Cerebellar cortex (tissue), 1 donor: ENCODE data around the gene RRBP1.
A peak's percentile ranks its signal among the peaks of the same experiment; 100 is the strongest.

Source experiments
- DNase-seq: peaks from one replicate; pipeline ENCODE4 v3.0.0-alpha.2; 2015; ENCODE audit warnings: low spot score

Gene RRBP1

GRCh38 chr20:17683218-17684076, 1.4 kb upstream of the RRBP1 start:
- DNase-seq: no peak

DNA sequence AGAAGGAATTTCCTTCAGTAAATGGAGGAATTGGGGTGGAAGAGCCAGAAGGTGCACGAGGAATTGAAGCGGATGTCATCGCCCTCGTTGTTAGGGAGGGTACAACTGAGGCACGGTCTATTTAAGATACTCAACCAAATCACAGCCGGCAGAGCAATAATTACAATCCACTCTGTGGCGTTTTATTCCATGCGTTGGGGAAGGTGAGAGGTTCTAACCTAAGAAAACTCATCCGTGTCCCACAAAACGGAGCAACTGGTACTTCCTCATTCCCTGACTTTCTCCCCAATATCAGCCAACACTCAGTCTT, 802 bp upstream of the RRBP1 start:
- DNase-seq: no peak

DNA sequence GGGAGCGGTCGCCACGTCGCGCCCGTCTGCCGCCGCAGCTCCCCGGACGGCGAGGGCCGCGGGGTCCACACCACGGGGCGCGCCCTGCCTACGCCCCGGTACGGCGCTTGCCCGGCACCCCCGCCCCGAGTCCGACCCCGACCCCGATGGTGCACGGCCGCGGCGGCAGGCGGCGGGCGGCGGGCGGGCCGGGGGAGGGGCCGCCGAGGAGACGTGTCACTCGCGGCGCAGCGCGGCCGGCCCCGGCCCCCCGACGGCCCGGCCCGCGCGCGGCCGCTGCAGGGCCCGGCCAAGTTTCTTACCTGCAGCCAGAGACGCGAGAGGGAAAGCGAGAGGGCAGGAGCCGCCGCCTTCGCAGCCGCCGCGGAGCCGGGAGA, 328 bp downstream of the RRBP1 start:
- DNase-seq: no peak

GRCh38 chr20:17680836-17681725, 961 bp downstream of the RRBP1 start:
- peak; percentile 36 for DNase-seq

- peak; percentile 17 for DNase-seq
These were observed 1.9 kb downstream of the RRBP1 start for GRCh38 chr20:17679941-17680835.

- no peak for DNase-seq
These were observed 3.2 kb downstream of the RRBP1 start for GRCh38 chr20:17678886-17679285.

DNA sequence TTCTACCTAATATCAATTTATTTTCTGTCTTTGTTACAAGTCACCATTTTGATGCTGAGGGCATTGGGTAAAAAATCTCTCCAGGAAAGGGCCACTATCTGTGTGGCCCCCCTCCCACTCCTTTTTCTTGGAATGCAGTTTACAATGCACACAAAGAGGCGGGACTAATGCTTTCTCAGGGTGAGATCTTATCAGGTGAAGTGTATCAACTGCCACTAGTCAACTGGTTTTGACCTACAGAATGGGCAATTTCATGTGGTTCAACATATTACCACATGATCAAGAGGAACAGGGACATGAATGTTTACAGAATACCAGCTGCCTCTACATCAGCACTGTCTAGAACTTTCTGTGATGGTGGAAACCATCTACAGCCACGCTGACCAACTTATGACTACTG, 3.7 kb downstream of the RRBP1 start:
- no peak for DNase-seq

DNA sequence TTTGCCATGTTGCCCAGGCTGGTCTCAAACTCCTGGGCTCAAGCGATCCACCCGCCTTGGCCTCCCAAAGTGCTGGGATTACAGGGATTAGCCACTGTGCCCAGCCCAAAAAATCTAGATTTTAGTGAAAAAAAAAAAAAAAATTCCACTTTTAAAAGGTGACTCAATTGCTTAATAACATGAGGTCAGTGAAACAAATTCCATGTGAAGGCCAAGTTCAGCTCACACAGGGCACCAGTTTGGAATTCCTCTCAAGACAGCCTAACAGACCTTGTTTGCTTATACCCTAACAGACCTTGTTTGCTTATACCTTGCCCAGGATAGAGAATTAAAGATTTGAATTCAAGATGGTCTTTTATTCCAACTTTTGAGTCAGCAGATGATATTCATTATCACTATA, 5.1 kb downstream of the RRBP1 start:
- DNase-seq: no peak

- no peak for DNase-seq
These were observed 5.7 kb downstream of the RRBP1 start for GRCh38 chr20:17676378-17676759.

GRCh38 chr20:17675519-17676377, 6.3 kb downstream of the RRBP1 start:
- no peak for DNase-seq

GRCh38 chr20:17674722-17675518, 7.1 kb downstream of the RRBP1 start:
- no peak for DNase-seq

DNA sequence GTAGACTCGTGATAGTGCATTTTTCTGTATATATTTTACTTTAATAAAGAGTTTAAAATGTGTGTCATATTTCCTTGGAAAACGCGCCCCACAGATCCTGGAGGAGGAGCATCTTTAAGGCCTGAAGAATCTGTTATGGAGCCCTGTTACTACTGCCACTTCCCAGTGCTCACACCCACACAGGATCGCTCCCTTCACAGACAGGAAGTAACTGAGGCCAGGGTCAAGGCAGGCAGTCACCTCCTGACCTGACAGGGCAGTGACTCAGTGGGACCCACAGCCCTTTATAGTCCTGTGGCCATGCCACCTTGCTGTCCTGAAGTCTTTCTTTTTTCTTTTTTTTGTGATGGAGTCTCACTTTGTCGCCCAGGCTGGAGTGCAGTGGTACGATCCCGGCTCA, 9.0 kb downstream of the RRBP1 start:
- no peak for DNase-seq

- DNase-seq: no peak
These were observed 10.5 kb downstream of the RRBP1 start for GRCh38 chr20:17671565-17671964.

- no peak for DNase-seq
These were observed 11.0 kb downstream of the RRBP1 start for GRCh38 chr20:17671011-17671410.

DNA sequence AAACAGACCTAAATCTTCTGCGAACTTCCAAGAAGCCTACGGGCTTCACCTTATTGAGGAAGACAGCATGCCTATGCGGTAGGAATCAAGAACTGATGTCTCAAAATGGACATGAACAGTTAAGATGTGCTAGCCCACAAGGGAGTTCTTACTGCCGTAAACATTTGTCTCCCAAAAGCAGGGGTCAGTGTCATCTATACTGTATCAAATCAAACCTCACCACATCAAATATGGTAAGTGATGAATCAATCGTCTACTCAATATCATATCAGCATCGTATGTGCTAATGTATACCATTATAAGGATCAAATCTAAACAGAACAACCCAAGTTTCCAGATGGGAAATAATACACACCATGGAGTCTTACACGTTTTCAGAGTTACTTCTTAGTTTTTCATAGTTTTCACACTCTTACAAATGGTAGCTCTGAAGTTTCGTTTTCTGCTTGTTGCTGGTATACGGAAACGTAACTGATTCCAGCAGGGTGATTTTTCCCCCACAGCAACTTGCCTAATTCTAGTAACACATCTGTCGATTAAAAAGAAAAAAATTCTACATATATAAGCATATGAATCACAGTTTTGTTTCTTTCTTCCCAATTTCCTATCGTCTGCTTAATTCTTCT, 12.6 kb downstream of the RRBP1 start:
- DNase-seq: no peak

- DNase-seq: no peak
These were observed 13.6 kb downstream of the RRBP1 start for GRCh38 chr20:17668432-17668831.

GRCh38 chr20:17667445-17667844, 14.6 kb downstream of the RRBP1 start:
- no peak for DNase-seq

DNA sequence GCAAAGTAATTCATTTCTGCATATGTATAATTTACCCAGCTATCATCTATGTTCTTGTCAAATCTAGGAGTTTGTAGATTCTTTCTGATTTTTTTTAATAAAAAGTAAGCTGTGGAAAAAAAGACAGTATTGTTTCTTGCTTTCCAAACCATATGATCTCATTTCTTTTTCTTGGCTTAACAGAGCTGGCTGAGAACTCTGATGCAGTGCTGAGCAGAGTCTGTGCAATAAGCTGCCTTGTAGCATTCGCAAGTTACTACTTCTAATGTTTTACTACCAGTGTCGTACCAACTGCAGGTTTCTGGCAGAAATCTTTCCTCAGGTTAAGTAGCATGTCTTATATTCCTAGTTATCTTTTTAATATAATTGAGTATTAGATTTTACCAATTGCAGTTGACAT, 15.6 kb downstream of the RRBP1 start:
- DNase-seq: no peak

- no peak for DNase-seq
These were observed 16.3 kb downstream of the RRBP1 start for GRCh38 chr20:17665756-17666155.

GRCh38 chr20:17664025-17664633, 17.9 kb downstream of the RRBP1 start:
- no peak for DNase-seq
